Osteoblast (primary cell): Measurements from ENCODE around the gene BCL2L14. TPM values are rescaled to one million over a fixed set of nuclear protein-coding genes. Genes with fewer than 3 reads are reported as not detected.

ENCODE experiments used
- DNase-seq: peaks from one replicate; pipeline ENCODE4 v3.0.0; 2011; ENCODE audit warnings: low spot score, mixed read lengths; ENCODE audit not compliant: insufficient read length; ENCODE audit errors: missing footprints
- H2AFZ ChIP-seq: 2 replicates; pipeline ENCODE4 v1.6.0; 2011; ENCODE audit warnings: mild to moderate bottlenecking, low read length
- H3K27ac ChIP-seq: 2 replicates; pipeline ENCODE4 v1.5.1; 2011; ENCODE audit warnings: mild to moderate bottlenecking, low read depth, low read length, moderate library complexity
- H3K27me3 ChIP-seq: 2 replicates; pipeline ENCODE4 v1.6.0; 2012; ENCODE audit warnings: mild to moderate bottlenecking, control low read depth, inconsistent platforms, low read length, moderate library complexity; ENCODE audit not compliant: insufficient read depth
- H3K36me3 ChIP-seq: 2 replicates; pipeline ENCODE4 v1.5.1; 2011; ENCODE audit warnings: mild to moderate bottlenecking, low read length, control low read depth, moderate library complexity; ENCODE audit not compliant: insufficient read depth
- H3K4me1 ChIP-seq: 2 replicates; pipeline ENCODE4 v1.5.1; 2011; ENCODE audit warnings: mild to moderate bottlenecking, low read length, control low read depth, moderate library complexity; ENCODE audit not compliant: insufficient read depth
- H3K4me2 ChIP-seq: 2 replicates; pipeline ENCODE4 v1.6.0; 2011; ENCODE audit warnings: mild to moderate bottlenecking, low read length; ENCODE audit not compliant: insufficient read depth
- H3K4me3 ChIP-seq: fragments of 200-600 bp; sonication (generic); 3 replicates; pipeline ENCODE4 v1.5.1; 2012; ENCODE audit warnings: mild to moderate bottlenecking, low read length, inconsistent platforms; ENCODE audit not compliant: insufficient read depth
- H3K79me2 ChIP-seq: 2 replicates; pipeline ENCODE4 v1.6.0; 2012; ENCODE audit warnings: mild to moderate bottlenecking, low read length, control low read depth, inconsistent platforms; ENCODE audit not compliant: insufficient read depth
- H3K9me3 ChIP-seq: 2 replicates; pipeline ENCODE4 v1.5.1; 2011; ENCODE audit warnings: low read depth, low read length, control low read depth
- H4K20me1 ChIP-seq: 2 replicates; pipeline ENCODE4 v1.6.0; 2012; ENCODE audit warnings: mild to moderate bottlenecking, low read length, control low read depth; ENCODE audit not compliant: insufficient read depth
- total RNA-seq: library from RNA; depleted of rRNA; stranded (reverse); fragments of >200 nt; gene quantifications from 2 replicates; pipeline ENCODE4 v1.2.3, GENCODE V29; 2012
- TF ChIP-seq, protein P1 (sequence below): IDR thresholded peaks from 2 replicates; pipeline ENCODE4 v1.5.1; 2011; ENCODE audit warnings: mild to moderate bottlenecking, low read depth, low read length, moderate library complexity; ENCODE audit errors: extremely low read depth

The BCL2L14 gene
- total RNA-seq, 1 donor, result not detected

DNA sequence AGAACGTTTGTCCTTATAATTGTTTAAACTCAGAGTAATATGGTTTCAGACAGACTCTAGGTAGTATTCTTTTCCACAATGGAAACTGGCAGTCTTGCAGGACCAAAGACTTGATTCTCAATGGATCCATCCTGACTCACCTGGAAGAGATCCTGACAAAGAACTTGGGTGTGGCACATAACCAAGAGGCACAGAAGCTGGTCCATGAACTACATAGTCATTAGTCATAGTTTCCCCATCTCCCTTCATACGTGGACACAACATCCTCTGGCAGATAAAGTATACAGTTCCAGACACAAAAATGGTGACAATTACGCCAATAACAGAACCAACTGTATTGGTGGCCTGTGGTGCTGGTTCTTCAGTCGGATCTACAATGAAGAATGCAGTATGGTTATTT is 55.8 kb downstream of the BCL2L14 start:
- Histone ChIP-seq H3K79me2 (no peaks in the 10 kb centered on the region), H3K27ac (no peak overlapping the region), H4K20me1 (no peaks in the 10 kb centered on the region), H3K4me2 (no peak overlapping the region), H3K27me3 (no peaks in the 10 kb centered on the region), H3K4me1 (no peaks in the 10 kb centered on the region), H3K4me3 (no peak overlapping the region), H3K36me3 (peaks cover 32% of the 10 kb centered on the region), H2AFZ (no peak overlapping the region), H3K9me3 (no peaks in the 10 kb centered on the region)
- no peak for DNase-seq
- TF ChIP-seq, protein P1, sequence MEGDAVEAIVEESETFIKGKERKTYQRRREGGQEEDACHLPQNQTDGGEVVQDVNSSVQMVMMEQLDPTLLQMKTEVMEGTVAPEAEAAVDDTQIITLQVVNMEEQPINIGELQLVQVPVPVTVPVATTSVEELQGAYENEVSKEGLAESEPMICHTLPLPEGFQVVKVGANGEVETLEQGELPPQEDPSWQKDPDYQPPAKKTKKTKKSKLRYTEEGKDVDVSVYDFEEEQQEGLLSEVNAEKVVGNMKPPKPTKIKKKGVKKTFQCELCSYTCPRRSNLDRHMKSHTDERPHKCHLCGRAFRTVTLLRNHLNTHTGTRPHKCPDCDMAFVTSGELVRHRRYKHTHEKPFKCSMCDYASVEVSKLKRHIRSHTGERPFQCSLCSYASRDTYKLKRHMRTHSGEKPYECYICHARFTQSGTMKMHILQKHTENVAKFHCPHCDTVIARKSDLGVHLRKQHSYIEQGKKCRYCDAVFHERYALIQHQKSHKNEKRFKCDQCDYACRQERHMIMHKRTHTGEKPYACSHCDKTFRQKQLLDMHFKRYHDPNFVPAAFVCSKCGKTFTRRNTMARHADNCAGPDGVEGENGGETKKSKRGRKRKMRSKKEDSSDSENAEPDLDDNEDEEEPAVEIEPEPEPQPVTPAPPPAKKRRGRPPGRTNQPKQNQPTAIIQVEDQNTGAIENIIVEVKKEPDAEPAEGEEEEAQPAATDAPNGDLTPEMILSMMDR, result no peak

DNA sequence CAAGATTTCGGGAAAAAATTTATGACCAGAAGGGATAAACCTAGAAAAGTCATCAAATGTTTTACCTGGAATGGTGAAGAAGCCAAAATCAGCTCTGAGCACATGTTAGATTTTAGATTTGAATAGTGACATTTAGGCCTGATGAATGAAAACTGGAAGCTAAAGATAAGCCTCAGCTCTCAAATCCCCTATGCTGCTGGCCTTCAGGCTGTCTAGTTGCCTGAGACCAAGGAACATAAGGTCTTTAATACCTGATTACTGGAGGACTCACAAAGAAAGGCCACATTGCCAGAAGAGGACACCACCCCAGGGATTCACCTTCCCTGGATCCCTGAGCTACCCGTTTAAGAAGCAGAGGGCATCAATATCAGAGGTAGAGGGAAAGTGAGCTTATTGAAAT is 56.6 kb downstream of the BCL2L14 start:
- Histone ChIP-seq H3K9me3 (no peaks in the 10 kb centered on the region), H3K36me3 (peaks cover 32% of the 10 kb centered on the region), H2AFZ (no peak overlapping the region)

GRCh38 chr12:12128670-12129069 is 57.9 kb downstream of the BCL2L14 start:
- no peak for DNase-seq
- no peaks in the 10 kb centered on the region for H3K4me1 ChIP-seq
- H3K9me3 ChIP-seq, result no peaks in the 10 kb centered on the region
- no peaks in the 10 kb centered on the region for H4K20me1 ChIP-seq
- TF ChIP-seq, protein P1, result no peak
- no peaks in the 10 kb centered on the region for H3K79me2 ChIP-seq
- H3K27me3 ChIP-seq, result no peaks in the 10 kb centered on the region
- H3K4me2 ChIP-seq, result no peak overlapping the region
- peaks cover 26% of the 10 kb centered on the region for H3K36me3 ChIP-seq
- H3K27ac ChIP-seq, result no peak overlapping the region
- H3K4me3 ChIP-seq, result no peak overlapping the region
- no peak overlapping the region for H2AFZ ChIP-seq

More for the DNA sequence above, 56.6 kb downstream of the BCL2L14 start:
- TF ChIP-seq, protein P1, result no peak
- H3K4me3 ChIP-seq, result no peak overlapping the region
- H3K4me2 ChIP-seq, result no peak overlapping the region
- H3K27ac ChIP-seq, result no peak overlapping the region
- no peaks in the 10 kb centered on the region for H3K27me3 ChIP-seq
- H3K79me2 ChIP-seq, result no peaks in the 10 kb centered on the region
- DNase-seq, result no peak
- no peaks in the 10 kb centered on the region for H3K4me1 ChIP-seq
- H4K20me1 ChIP-seq, result no peaks in the 10 kb centered on the region

GRCh38 chr12:12133259-12133658 is 62.5 kb downstream of the BCL2L14 start:
- H3K79me2 ChIP-seq, result no peaks in the 10 kb centered on the region
- H3K27me3 ChIP-seq, result no peaks in the 10 kb centered on the region
- TF ChIP-seq, protein P1, result no peak
- H4K20me1 ChIP-seq, result no peaks in the 10 kb centered on the region
- DNase-seq, result no peak
- H3K27ac ChIP-seq, result no peak overlapping the region
- no peak overlapping the region for H3K4me2 ChIP-seq
- H3K4me3 ChIP-seq, result no peak overlapping the region
- no peaks in the 10 kb centered on the region for H3K4me1 ChIP-seq
- H3K9me3 ChIP-seq, result no peaks in the 10 kb centered on the region
- no peak overlapping the region for H2AFZ ChIP-seq
- no peaks in the 10 kb centered on the region for H3K36me3 ChIP-seq
